Fibroblast of lung (primary cell): ENCODE data around the gene FAM43A.

Experiments used
- EZH2 ChIP-seq: IDR thresholded peaks from 2 replicates; pipeline ENCODE4 v1.5.1; 2012; ENCODE audit warnings: low read length, control low read depth, mild to moderate bottlenecking; ENCODE audit errors: missing control alignments
- TF ChIP-seq, protein P1 (sequence below), 2 donors: IDR thresholded peaks in 1 of 2; conservative IDR thresholded peaks in 1 of 2; 1 replicate in 1 of 2; 2 replicates in 1 of 2; pipeline ENCODE4 v1.5.1; 2011 to 2012; ENCODE audit warnings: low read length in 2 of 2, control low read depth in 1 of 2, inconsistent platforms in 1 of 2, low read depth in 1 of 2, mild to moderate bottlenecking in 1 of 2

DNA sequence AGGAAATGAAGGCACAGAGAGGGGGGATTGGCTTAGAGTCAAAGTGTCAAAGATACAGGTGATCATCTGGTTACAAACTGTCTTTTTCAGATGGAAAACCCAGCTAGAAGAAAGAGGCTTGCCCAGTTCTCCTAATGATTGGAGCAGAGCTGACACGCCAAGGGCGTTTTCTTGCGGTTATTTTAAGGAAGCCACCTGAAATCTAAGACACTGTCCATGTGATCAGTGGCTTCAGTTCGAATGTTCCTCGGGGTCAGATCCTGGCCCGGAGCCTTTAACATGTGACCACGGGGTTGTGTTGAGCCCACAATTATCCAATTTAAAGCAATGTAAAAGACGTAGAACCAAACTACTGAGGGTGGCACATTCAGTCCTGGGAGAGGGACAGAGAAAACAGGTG, 19.5 kb downstream of the FAM43A start:
- TF ChIP-seq, protein P1, sequence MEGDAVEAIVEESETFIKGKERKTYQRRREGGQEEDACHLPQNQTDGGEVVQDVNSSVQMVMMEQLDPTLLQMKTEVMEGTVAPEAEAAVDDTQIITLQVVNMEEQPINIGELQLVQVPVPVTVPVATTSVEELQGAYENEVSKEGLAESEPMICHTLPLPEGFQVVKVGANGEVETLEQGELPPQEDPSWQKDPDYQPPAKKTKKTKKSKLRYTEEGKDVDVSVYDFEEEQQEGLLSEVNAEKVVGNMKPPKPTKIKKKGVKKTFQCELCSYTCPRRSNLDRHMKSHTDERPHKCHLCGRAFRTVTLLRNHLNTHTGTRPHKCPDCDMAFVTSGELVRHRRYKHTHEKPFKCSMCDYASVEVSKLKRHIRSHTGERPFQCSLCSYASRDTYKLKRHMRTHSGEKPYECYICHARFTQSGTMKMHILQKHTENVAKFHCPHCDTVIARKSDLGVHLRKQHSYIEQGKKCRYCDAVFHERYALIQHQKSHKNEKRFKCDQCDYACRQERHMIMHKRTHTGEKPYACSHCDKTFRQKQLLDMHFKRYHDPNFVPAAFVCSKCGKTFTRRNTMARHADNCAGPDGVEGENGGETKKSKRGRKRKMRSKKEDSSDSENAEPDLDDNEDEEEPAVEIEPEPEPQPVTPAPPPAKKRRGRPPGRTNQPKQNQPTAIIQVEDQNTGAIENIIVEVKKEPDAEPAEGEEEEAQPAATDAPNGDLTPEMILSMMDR (conservative IDR thresholded peaks at IDR 0.05 in 1 of 2, IDR thresholded peaks at IDR 0.05 in 1 of 2; ENCODE audit: low read depth in 1 of 2, low read length in 2 of 2), result no peak
- no peak for TF ChIP-seq EZH2
